Measurements from ENCODE around the gene CNEP1R1.

GRCh38 chr16:50040018-50040417 lies 15.0 kb downstream of the CNEP1R1 start:
- TF ChIP-seq CTCF (IDR thresholded peaks at IDR 0.05; ENCODE audit: control extremely low read depth in 1 of 3, insufficient read depth in 1 of 3, low read depth in 1 of 3, low read length in 3 of 3): no peak
- TF ChIP-seq PHF8 (conservative IDR thresholded peaks at IDR 0.05; ENCODE audit: low read depth, low read length): no peak
- no peak for TF ChIP-seq POLR2A (IDR thresholded peaks at IDR 0.05; ENCODE audit: control extremely low read depth in 1 of 2, low read depth in 2 of 2, low read length in 2 of 2)
- no peak for TF ChIP-seq RBBP5 (IDR thresholded peaks at IDR 0.05; ENCODE audit: borderline replicate concordance, low read depth, low read length)
- TF ChIP-seq BRCA1 (IDR thresholded peaks at IDR 0.05; ENCODE audit: low read depth, low read length): no peak
- no peak for TF ChIP-seq CHD2 (IDR thresholded peaks at IDR 0.05; ENCODE audit: low read length)
- no peak for TF ChIP-seq RFX5 (IDR thresholded peaks at IDR 0.05; ENCODE audit: borderline replicate concordance, low read depth, low read length)
- TF ChIP-seq TCF12 (IDR thresholded peaks at IDR 0.05; ENCODE audit: low read depth, low read length): no peak
- no peak for TF ChIP-seq TAF1 (IDR thresholded peaks at IDR 0.05; ENCODE audit: low read depth, low read length)
- no peak for TF ChIP-seq SP2 (IDR thresholded peaks at IDR 0.05; ENCODE audit: low read length)
- no peak for TF ChIP-seq JUND (IDR thresholded peaks at IDR 0.05; ENCODE audit: low read length)
- no peak for TF ChIP-seq KDM1A (IDR thresholded peaks at IDR 0.05; ENCODE audit: borderline replicate concordance, low read length)
